HL-60 (cell line): ENCODE data around the gene MARCHF10.

Experiments
- DNase-seq, 2 experiments: peaks; one replicate each; pipeline ENCODE4 v3.0.0-alpha.2; 2010 to 2020; ENCODE audit warnings: low read depth in 1 of 2, low spot score in 1 of 2
- H3K27ac ChIP-seq: fragments of 250-450 bp; sonication (Bioruptor Pico); replicated peaks from 2 replicates; pipeline ENCODE4 v1.5.1; 2020; ENCODE audit warnings: mild to moderate bottlenecking, moderate library complexity
- H3K27me3 ChIP-seq: fragments of 250-450 bp; sonication (Bioruptor Pico); 2 replicates; pipeline ENCODE4 v1.5.1; 2021; ENCODE audit warnings: mild to moderate bottlenecking, moderate library complexity; ENCODE audit not compliant: insufficient read depth, poor library complexity, severe bottlenecking
- H3K4me3 ChIP-seq: replicated peaks from 2 replicates; pipeline ENCODE4 v1.5.1; 2011; ENCODE audit warnings: mild to moderate bottlenecking, control low read depth, low read length; ENCODE audit not compliant: insufficient read depth
- GABPA ChIP-seq: IDR thresholded peaks from 2 replicates; pipeline ENCODE4 v1.6.1; 2012; ENCODE audit warnings: low read depth
- POLR2AphosphoS5 ChIP-seq: IDR thresholded peaks from 2 replicates; pipeline ENCODE4 v1.6.1; 2012; ENCODE audit warnings: low read depth
- REST ChIP-seq: IDR thresholded peaks from 2 replicates; pipeline ENCODE4 v1.6.1; 2012; ENCODE audit warnings: low read depth; ENCODE audit not compliant: insufficient replicate concordance
- SPI1 ChIP-seq: IDR thresholded peaks from 2 replicates; pipeline ENCODE4 v1.6.1; 2012; ENCODE audit warnings: low read depth, mild to moderate bottlenecking, borderline replicate concordance
- TF ChIP-seq, protein P1 (sequence below): IDR thresholded peaks from one replicate; pipeline ENCODE4 v1.5.1; 2011; ENCODE audit warnings: low read length, control low read depth, inconsistent platforms; ENCODE audit not compliant: insufficient read depth

MARCHF10 gene

GRCh38 chr17:62708587-62708986, 99.5 kb downstream of the MARCHF10 start:
- H3K4me3 ChIP-seq: no peak overlapping the region
- TF ChIP-seq REST (no peak), SPI1 (no peak), POLR2AphosphoS5 (no peak), GABPA (no peak)
- TF ChIP-seq, protein P1, sequence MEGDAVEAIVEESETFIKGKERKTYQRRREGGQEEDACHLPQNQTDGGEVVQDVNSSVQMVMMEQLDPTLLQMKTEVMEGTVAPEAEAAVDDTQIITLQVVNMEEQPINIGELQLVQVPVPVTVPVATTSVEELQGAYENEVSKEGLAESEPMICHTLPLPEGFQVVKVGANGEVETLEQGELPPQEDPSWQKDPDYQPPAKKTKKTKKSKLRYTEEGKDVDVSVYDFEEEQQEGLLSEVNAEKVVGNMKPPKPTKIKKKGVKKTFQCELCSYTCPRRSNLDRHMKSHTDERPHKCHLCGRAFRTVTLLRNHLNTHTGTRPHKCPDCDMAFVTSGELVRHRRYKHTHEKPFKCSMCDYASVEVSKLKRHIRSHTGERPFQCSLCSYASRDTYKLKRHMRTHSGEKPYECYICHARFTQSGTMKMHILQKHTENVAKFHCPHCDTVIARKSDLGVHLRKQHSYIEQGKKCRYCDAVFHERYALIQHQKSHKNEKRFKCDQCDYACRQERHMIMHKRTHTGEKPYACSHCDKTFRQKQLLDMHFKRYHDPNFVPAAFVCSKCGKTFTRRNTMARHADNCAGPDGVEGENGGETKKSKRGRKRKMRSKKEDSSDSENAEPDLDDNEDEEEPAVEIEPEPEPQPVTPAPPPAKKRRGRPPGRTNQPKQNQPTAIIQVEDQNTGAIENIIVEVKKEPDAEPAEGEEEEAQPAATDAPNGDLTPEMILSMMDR: no peak
- no peak overlapping the region for H3K27ac ChIP-seq
- peaks cover 6% of the 10 kb centered on the region for H3K27me3 ChIP-seq
- DNase-seq: no peak

- no peak for DNase-seq
- Histone ChIP-seq H3K27ac (no peak overlapping the region), H3K27me3 (peaks cover 10% of the 10 kb centered on the region), H3K4me3 (no peak overlapping the region)
- TF ChIP-seq REST (no peak), POLR2AphosphoS5 (no peak), GABPA (no peak), SPI1 (no peak)
- TF ChIP-seq, protein P1: no peak
These were observed 100.7 kb downstream of the MARCHF10 start for GRCh38 chr17:62707425-62707739.

- Histone ChIP-seq H3K27me3 (peaks cover 10% of the 10 kb centered on the region), H3K27ac (no peak overlapping the region), H3K4me3 (no peak overlapping the region)
- no peak for TF ChIP-seq SPI1
- no peak for DNase-seq
These were observed 101.3 kb downstream of the MARCHF10 start for GRCh38 chr17:62706598-62707424.

DNA sequence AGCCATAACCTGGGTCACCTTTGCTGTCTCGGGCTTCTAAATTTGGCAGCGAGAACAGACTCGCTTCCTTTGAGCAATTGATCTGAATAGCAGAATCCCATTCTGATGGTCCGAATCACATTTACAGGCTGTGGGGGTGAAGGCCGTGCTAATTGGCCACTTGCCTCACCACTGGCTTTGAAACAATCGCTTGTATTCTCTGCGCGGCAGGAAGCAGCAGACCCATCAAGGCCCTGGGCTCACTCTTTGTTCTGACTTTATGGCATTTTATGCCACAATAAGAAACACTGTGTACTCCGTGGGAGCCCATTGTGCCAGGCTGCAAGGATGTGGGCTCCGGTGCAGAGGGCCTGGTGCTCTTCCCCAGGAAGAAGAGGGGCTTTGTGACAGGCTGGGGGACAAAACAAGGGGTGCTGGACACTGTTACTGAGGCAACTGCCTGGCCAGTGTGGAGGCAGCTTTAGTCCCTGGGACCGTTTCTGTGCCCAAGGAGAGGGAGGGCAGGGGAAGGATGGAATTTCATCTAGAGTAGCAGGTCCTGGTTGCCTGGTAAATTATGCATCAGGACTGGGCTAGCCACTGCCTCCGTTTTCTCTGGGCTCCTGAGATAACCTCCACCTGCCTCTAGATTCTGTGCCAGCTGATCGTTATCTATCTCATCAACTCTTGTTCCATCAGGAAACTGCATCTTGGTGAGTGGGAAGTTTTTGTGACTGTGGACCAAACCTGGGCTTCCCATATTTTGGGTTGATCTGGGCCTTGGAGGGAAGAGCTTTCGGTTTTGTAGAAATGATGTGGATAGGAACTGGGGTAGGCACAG, 102.1 kb downstream of the MARCHF10 start:
- TF ChIP-seq, protein P1: no peak
- TF ChIP-seq SPI1 (no peak), REST (no peak), POLR2AphosphoS5 (no peak), GABPA (no peak)
- no peak for DNase-seq
- Histone ChIP-seq H3K27me3 (peaks cover 10% of the 10 kb centered on the region), H3K4me3 (no peak overlapping the region), H3K27ac (no peak overlapping the region)
